Measurements from ENCODE around the gene PRKAR2B.

- no peak for TF ChIP-seq CTCF (IDR thresholded peaks at IDR 0.05)
- TF ChIP-seq POLR2A (IDR thresholded peaks at IDR 0.05; ENCODE audit: low read depth) = no peak
Observed at GRCh38 chr7:107048783-107049418, 4.4 kb downstream of the PRKAR2B start.
